A549 treated with DMSO at 1 μM for 4 hours (cell line): ENCODE results near the gene KLB. TPM values are rescaled to one million over a fixed set of nuclear protein-coding genes. Genes with fewer than 3 reads are reported as not detected.

Experiments used
- total RNA-seq: library from RNA; stranded (reverse); fragments of 200-300 nt; extraction: Qiagen RNA extraction; gene quantifications from 5 replicates; pipeline ENCODE4 v1.2.3, GENCODE V29; 2022; ENCODE audit warnings: low read depth

The KLB gene
- total RNA-seq, result 0.10 to 0.16 TPM (median 0.13 TPM) in 5 replicates

DNA sequence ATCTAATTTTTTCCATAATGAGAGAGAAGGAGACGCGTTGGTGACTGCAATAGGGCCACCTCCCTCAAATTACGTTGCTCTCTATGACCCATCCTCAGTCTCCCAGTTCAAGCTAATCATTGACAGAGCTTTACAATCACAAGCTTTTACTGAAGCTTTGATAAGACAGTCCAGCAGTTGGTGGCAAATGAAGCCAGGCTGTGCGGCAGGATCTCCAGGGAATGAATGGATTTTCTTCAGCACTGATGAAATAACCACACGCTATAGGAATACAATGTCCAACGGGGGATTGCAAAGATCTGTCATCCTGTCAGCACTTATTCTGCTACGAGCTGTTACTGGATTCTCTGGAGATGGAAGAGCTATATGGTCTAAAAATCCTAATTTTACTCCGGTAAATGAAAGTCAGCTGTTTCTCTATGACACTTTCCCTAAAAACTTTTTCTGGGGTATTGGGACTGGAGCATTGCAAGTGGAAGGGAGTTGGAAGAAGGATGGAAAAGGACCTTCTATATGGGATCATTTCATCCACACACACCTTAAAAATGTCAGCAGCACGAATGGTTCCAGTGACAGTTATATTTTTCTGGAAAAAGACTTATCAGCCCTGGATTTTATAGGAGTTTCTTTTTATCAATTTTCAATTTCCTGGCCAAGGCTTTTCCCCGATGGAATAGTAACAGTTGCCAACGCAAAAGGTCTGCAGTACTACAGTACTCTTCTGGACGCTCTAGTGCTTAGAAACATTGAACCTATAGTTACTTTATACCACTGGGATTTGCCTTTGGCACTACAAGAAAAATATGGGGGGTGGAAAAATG lies at the start of gene KLB:
Gene KLB (plus strand): TSS at position 168 of the 821 bp plus-strand sequence. CDS start 20 bp downstream, at position 188.

DNA sequence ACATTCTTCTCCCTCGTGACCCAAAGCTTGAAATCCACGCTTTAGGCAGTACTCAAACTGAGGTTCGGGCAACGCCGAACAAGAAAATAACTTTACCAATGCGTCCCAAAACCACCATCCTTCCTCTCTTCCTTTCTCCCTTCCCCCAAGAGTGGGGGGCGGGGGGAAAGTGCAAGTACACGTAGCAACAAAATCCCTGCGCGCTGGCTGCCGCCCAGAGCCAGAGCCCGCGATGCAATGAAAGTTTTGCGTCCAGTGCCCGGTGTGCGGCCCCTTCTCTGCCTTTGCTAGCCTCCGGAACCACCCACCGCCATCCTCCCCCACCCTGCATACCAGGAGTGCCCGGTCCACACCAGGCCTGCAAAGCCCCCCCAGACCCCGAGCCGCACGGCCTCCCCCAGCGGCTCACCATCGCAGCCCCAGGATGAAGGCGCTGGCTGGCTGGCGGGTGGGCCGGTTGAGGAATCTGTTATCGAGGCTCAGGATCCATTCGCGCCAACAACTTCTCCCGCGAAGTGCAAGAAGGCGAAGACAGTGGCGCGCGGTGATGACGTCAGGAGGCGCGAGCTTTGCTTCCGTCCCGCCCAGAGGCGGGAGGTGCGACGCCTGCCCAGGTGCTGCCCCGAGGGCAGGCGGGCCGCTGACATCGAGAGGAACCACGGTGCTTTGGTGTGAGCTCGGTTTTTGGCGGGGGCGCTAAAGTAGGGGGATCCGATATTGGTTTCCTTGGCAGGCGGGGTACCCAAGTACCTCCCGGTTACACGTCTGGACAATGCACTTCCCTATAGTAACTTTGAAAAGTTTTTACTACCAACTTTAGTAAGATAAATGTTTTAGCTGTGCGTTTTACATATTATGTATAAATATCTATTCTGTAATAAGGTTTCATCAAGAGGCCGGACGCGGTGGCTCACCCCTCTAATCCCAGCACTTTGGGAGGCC lies 40.6 kb upstream of the KLB start, which contains the start of gene RFC1:
Gene RFC1 (minus strand): TSS at position 533 of the 942 bp plus-strand sequence. CDS start 121 bp downstream, at position 412.

DNA sequence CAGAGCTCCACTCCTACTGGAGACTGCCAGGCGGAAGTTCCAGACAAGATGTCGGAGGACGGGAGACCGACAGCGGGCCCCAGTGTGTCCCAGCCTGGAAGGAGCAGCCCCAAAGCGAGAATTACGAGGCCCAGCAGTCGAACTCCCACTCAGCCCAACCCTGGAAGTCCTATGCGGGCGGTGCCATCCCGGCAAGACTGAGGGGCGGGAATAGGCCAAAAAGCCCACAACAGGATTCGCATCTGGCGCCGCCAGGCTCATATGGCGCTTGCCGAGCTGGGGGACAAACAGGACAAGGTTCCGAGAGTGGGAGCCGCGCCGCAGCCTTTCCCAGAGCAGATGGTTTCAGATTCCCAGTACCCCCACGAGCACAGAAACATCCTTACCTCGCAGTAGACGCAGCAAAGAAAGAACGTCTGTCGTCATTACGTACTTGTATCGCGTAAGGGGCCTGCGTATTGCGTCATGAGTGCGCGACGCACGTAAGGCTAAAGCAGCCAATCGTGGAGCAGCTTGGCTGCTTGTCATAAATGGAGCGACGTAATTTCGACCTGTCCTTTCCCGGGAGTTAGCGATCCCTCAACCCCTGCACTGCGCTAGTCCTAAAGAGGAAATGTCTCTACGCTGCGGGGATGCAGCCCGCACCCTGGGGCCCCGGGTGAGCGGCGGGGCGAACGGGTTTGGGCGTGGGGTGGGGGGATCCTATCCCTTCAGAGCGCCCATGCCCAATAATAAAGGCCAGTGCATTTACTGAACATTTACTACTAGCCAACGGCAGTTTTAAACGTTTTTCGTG lies 52.0 kb downstream of the KLB start, which contains the start of the genes LIAS and RPL9:
Gene LIAS (plus strand): TSS at position 552 of the 796 bp plus-strand sequence. CDS start 62 bp downstream, at position 614.
Gene RPL9 (minus strand): TSS at position 418 of the 796 bp plus-strand sequence. CDS start 483 bp downstream, outside the sequence.

Other genes starting within 250 kb of the KLB start
- gene WDR19, start 224.4 kb upstream of the KLB start, total RNA-seq, result 7.6 to 10.7 TPM (median 8.7 TPM) in 5 replicates
- gene RFC1, start 40.6 kb upstream of the KLB start, total RNA-seq, result 18.8 to 23.5 TPM (median 20.3 TPM) in 5 replicates
- 822 to 1,697 TPM (median 915 TPM) in 5 replicates for gene RPL9, start 52.0 kb downstream of the KLB start, total RNA-seq
- 10.6 to 11.7 TPM (median 11.2 TPM) in 5 replicates for gene LIAS, start 52.1 kb downstream of the KLB start, total RNA-seq
- 291 to 394 TPM (median 363 TPM) in 5 replicates for gene UGDH, start 120.5 kb downstream of the KLB start, total RNA-seq
- 15.2 to 25.0 TPM (median 20.1 TPM) in 5 replicates for gene SMIM14, start 231.9 kb downstream of the KLB start, total RNA-seq